Measurements from ENCODE around the gene ASPSCR1. TPM values are rescaled to one million over a fixed set of nuclear protein-coding genes. Genes with fewer than 3 reads are reported as not detected.

ASPSCR1 gene
- total and polyA plus RNA-seq, 10 donors: 20.2 to 58.8 (median 33.5) TPM

DNA sequence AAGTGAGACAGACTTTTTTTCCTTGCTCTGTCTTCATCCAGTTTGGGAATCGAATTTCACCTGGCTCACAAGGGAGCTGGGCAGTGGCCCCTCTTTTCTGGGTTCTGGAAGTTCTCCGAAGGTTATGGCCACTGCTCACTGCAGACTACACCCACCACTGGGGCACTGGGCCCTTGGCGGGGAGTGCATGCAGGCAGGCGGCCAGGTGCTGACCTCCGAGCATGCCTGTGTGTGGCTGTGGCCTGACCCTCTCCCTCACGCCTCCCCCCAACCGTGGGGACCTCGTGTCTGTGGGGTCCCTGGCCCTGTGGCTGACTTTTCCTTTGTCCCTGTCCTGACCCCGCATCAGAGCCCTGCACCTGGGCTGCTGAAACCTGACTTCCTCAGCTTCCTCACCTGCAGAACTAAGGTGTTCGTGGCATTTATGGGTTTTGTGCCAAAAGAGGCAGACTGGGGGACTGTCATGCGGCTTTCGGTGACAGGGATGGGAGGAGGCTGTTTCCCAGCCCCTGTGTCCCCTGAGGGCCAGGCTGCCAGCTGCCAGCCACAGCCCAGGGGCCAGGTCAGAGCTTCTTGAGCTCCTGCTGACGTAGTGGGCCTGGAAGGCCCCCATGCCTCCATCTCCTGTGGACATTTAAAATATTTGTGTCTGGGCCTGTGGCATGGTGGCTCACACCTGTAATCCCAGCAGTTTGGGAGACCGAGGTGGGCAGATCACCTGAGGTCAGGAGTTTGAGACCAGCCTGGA lies 21.4 kb downstream of the ASPSCR1 start:
- Histone ChIP-seq H3K36me3 (peaks cover 0 to 66% (median 3%) of the 10 kb centered on the region in 6 donors), H3K27me3 (replicated peaks in 1 of 7) (no peaks in the 10 kb centered on the region), H3K4me1 (peaks cover 0 to 8% (median 0%) of the 10 kb centered on the region in 6 donors), H3K27ac (no peak overlapping the region), H3K9me3 (no peaks in the 10 kb centered on the region), H3K4me3 (no peak overlapping the region)
- DNase-seq: no peak
- WGBS, 5 donors: 87 to 92% (median 89%) methylated on average over 9 to 14 of the region's 14 CpGs
- intact Hi-C loops (cut with DNase I; ENCODE audit: low total_unique reads): no loop called here
- TF ChIP-seq POLR2A (IDR thresholded peaks at IDR 0.05) (no peak), CTCF (IDR thresholded peaks at IDR 0.05 in 8 of 11, conservative IDR thresholded peaks at IDR 0.05 in 3 of 11) (no peak), POLR2AphosphoS5 (IDR thresholded peaks at IDR 0.05) (no peak)

- TF ChIP-seq CTCF (IDR thresholded peaks at IDR 0.05 in 8 of 11, conservative IDR thresholded peaks at IDR 0.05 in 3 of 11): no peak
- TF ChIP-seq POLR2A (IDR thresholded peaks at IDR 0.05): no peak
- no peak for TF ChIP-seq POLR2AphosphoS5 (IDR thresholded peaks at IDR 0.05)
- no peaks in the 10 kb centered on the region for H3K9me3 ChIP-seq
- no peak overlapping the region for H3K27ac ChIP-seq
- no peak for DNase-seq
- H3K4me3 ChIP-seq: no peak overlapping the region
- intact Hi-C loops (cut with DNase I; ENCODE audit: low total_unique reads): no loop called here
- H3K27me3 ChIP-seq (replicated peaks in 1 of 7): no peaks in the 10 kb centered on the region
- peaks cover 0 to 13% (median under 1%) of the 10 kb centered on the region in 6 donors for H3K4me1 ChIP-seq
- WGBS, 5 donors: 86 to 95% (median 93%) methylated on average over 12 of the region's 12 CpGs
- peaks cover 0 to 59% (median 3%) of the 10 kb centered on the region in 6 donors for H3K36me3 ChIP-seq
Measured at GRCh38 chr17:81999587-81999975, 22.2 kb downstream of the ASPSCR1 start.

- no peaks in the 10 kb centered on the region for H3K27me3 ChIP-seq (replicated peaks in 1 of 7)
- no peaks in the 10 kb centered on the region for H3K9me3 ChIP-seq
- no peak for DNase-seq
- peaks cover 0 to 13% (median 2%) of the 10 kb centered on the region in 6 donors for H3K4me1 ChIP-seq
- intact Hi-C loops (cut with DNase I; ENCODE audit: low total_unique reads): no loop called here
- WGBS, 5 donors: 87 to 91% (median 89%) methylated on average over 31 to 36 of the region's 36 CpGs
- H3K27ac ChIP-seq: no peak overlapping the region
- no peak for TF ChIP-seq CTCF (IDR thresholded peaks at IDR 0.05 in 8 of 11, conservative IDR thresholded peaks at IDR 0.05 in 3 of 11)
- TF ChIP-seq POLR2A (IDR thresholded peaks at IDR 0.05): no peak
- no peak for TF ChIP-seq POLR2AphosphoS5 (IDR thresholded peaks at IDR 0.05)
- peaks cover 0 to 53% (median 3%) of the 10 kb centered on the region in 6 donors for H3K36me3 ChIP-seq
- H3K4me3 ChIP-seq: no peak overlapping the region
Measured at GRCh38 chr17:81999976-82000802, 22.8 kb downstream of the ASPSCR1 start.

Measured in spleen (tissue), 11 donors.